ENCODE data around the gene ASB5. TPM values are rescaled to one million over a fixed set of nuclear protein-coding genes. Genes with fewer than 3 reads are reported as not detected.
"Not testable (repeated sequence)": the region's sequence is repeated elsewhere in the genome, so short reads cannot be mapped to it uniquely, and the experiment has no call there.

The ASB5 gene
- total and polyA plus RNA-seq, 2 donors: under 0.01 to 0.34 TPM

GRCh38 chr4:176289561-176289960 lies 20.5 kb upstream of the ASB5 start:
- Histone ChIP-seq H3K36me3 (ENCODE audit: control insufficient read depth in 2 of 2, insufficient read depth in 2 of 2, low read length in 1 of 2) (no peaks in the 10 kb centered on the region), H3K27me3 (ENCODE audit: control insufficient read depth in 2 of 2, insufficient read depth in 1 of 2, low read length in 1 of 2) (no peaks in the 10 kb centered on the region), H3K4me3 (ENCODE audit: low read length in 2 of 2) (no peak overlapping the region), H3K9me3 (ENCODE audit: control insufficient read depth in 2 of 2, insufficient read depth in 1 of 2, low read length in 1 of 2) (no peaks in the 10 kb centered on the region), H3K4me1 (ENCODE audit: control insufficient read depth in 2 of 2, insufficient read depth in 2 of 2, low read length in 2 of 2) (no peaks in the 10 kb centered on the region), H3K27ac (ENCODE audit: low read depth in 1 of 2, low read length in 1 of 2) (no peak overlapping the region)
- no peak for DNase-seq (ENCODE audit: low read depth in 6 of 9, low spot score in 9 of 9)
- WGBS: 97% methylated on average over 6 of the region's 6 CpGs

- no peaks in the 10 kb centered on the region for H3K9me3 ChIP-seq (ENCODE audit: control insufficient read depth in 2 of 2, insufficient read depth in 1 of 2, low read length in 1 of 2)
- no peaks in the 10 kb centered on the region for H3K36me3 ChIP-seq (ENCODE audit: control insufficient read depth in 2 of 2, insufficient read depth in 2 of 2, low read length in 1 of 2)
- H3K4me1 ChIP-seq (ENCODE audit: control insufficient read depth in 2 of 2, insufficient read depth in 2 of 2, low read length in 2 of 2): no peaks in the 10 kb centered on the region
- no peak overlapping the region for H3K27ac ChIP-seq (ENCODE audit: low read depth in 1 of 2, low read length in 1 of 2)
- H3K4me3 ChIP-seq (ENCODE audit: low read length in 2 of 2): no peak overlapping the region
- no peaks in the 10 kb centered on the region for H3K27me3 ChIP-seq (ENCODE audit: control insufficient read depth in 2 of 2, insufficient read depth in 1 of 2, low read length in 1 of 2)
- no peak for DNase-seq (ENCODE audit: low read depth in 6 of 9, low spot score in 9 of 9)
These were observed 19.0 kb upstream of the ASB5 start for GRCh38 chr4:176288020-176288419.

GRCh38 chr4:176287546-176287945 lies 18.5 kb upstream of the ASB5 start:
- Histone ChIP-seq H3K9me3 (ENCODE audit: control insufficient read depth in 2 of 2, insufficient read depth in 1 of 2, low read length in 1 of 2) (no peaks in the 10 kb centered on the region), H3K36me3 (ENCODE audit: control insufficient read depth in 2 of 2, insufficient read depth in 2 of 2, low read length in 1 of 2) (no peaks in the 10 kb centered on the region), H3K27me3 (ENCODE audit: control insufficient read depth in 2 of 2, insufficient read depth in 1 of 2, low read length in 1 of 2) (no peaks in the 10 kb centered on the region), H3K27ac (ENCODE audit: low read depth in 1 of 2, low read length in 1 of 2) (no peak overlapping the region), H3K4me1 (ENCODE audit: control insufficient read depth in 2 of 2, insufficient read depth in 2 of 2, low read length in 2 of 2) (no peaks in the 10 kb centered on the region), H3K4me3 (ENCODE audit: low read length in 2 of 2) (no peak overlapping the region)
- no peak for DNase-seq (ENCODE audit: low read depth in 6 of 9, low spot score in 9 of 9)

- Histone ChIP-seq H3K9me3 (ENCODE audit: control insufficient read depth in 2 of 2, insufficient read depth in 1 of 2, low read length in 1 of 2) (no peaks in the 10 kb centered on the region), H3K27ac (ENCODE audit: low read depth in 1 of 2, low read length in 1 of 2) (no peak overlapping the region), H3K36me3 (ENCODE audit: control insufficient read depth in 2 of 2, insufficient read depth in 2 of 2, low read length in 1 of 2) (no peaks in the 10 kb centered on the region), H3K27me3 (ENCODE audit: control insufficient read depth in 2 of 2, insufficient read depth in 1 of 2, low read length in 1 of 2) (no peaks in the 10 kb centered on the region), H3K4me1 (ENCODE audit: control insufficient read depth in 2 of 2, insufficient read depth in 2 of 2, low read length in 2 of 2) (no peaks in the 10 kb centered on the region), H3K4me3 (ENCODE audit: low read length in 2 of 2) (no peak overlapping the region)
- DNase-seq (ENCODE audit: low read depth in 6 of 9, low spot score in 9 of 9): no peak
- WGBS: 90% methylated on average over 3 of the region's 3 CpGs
These were observed 17.7 kb upstream of the ASB5 start for GRCh38 chr4:176286728-176287127.

- not testable (repeated sequence) for H3K36me3 ChIP-seq (ENCODE audit: control insufficient read depth in 2 of 2, insufficient read depth in 2 of 2, low read length in 1 of 2); H3K27me3 ChIP-seq (ENCODE audit: control insufficient read depth in 2 of 2, insufficient read depth in 1 of 2, low read length in 1 of 2); DNase-seq (ENCODE audit: low read depth in 6 of 9, low spot score in 9 of 9); H3K9me3 ChIP-seq (ENCODE audit: control insufficient read depth in 2 of 2, insufficient read depth in 1 of 2, low read length in 1 of 2); H3K27ac ChIP-seq (ENCODE audit: low read depth in 1 of 2, low read length in 1 of 2); H3K4me3 ChIP-seq (ENCODE audit: low read length in 2 of 2); H3K4me1 ChIP-seq (ENCODE audit: control insufficient read depth in 2 of 2, insufficient read depth in 2 of 2, low read length in 2 of 2)
- WGBS: 100% methylated on average over 1 of the region's 1 CpG
These were observed 10.5 kb upstream of the ASB5 start for GRCh38 chr4:176279560-176279959.

GRCh38 chr4:176277162-176277904 lies 8.3 kb upstream of the ASB5 start:
- Histone ChIP-seq H3K9me3 (ENCODE audit: control insufficient read depth in 2 of 2, insufficient read depth in 1 of 2, low read length in 1 of 2) (no peaks in the 10 kb centered on the region), H3K27me3 (ENCODE audit: control insufficient read depth in 2 of 2, insufficient read depth in 1 of 2, low read length in 1 of 2) (no peaks in the 10 kb centered on the region), H3K4me1 (ENCODE audit: control insufficient read depth in 2 of 2, insufficient read depth in 2 of 2, low read length in 2 of 2) (no peaks in the 10 kb centered on the region), H3K36me3 (ENCODE audit: control insufficient read depth in 2 of 2, insufficient read depth in 2 of 2, low read length in 1 of 2) (no peaks in the 10 kb centered on the region), H3K4me3 (ENCODE audit: low read length in 2 of 2) (no peak overlapping the region), H3K27ac (ENCODE audit: low read depth in 1 of 2, low read length in 1 of 2) (no peak overlapping the region)
- 83% methylated on average over 13 of the region's 13 CpGs for WGBS
- DNase-seq (ENCODE audit: low read depth in 6 of 9, low spot score in 9 of 9): peak in 1 of 9 donors; percentile 6

- 90% methylated on average over 8 of the region's 8 CpGs for WGBS
- Histone ChIP-seq H3K36me3 (ENCODE audit: control insufficient read depth in 2 of 2, insufficient read depth in 2 of 2, low read length in 1 of 2) (no peaks in the 10 kb centered on the region), H3K4me1 (ENCODE audit: control insufficient read depth in 2 of 2, insufficient read depth in 2 of 2, low read length in 2 of 2) (no peaks in the 10 kb centered on the region), H3K27me3 (ENCODE audit: control insufficient read depth in 2 of 2, insufficient read depth in 1 of 2, low read length in 1 of 2) (no peaks in the 10 kb centered on the region), H3K4me3 (ENCODE audit: low read length in 2 of 2) (no peak overlapping the region), H3K27ac (ENCODE audit: low read depth in 1 of 2, low read length in 1 of 2) (no peak overlapping the region), H3K9me3 (ENCODE audit: control insufficient read depth in 2 of 2, insufficient read depth in 1 of 2, low read length in 1 of 2) (no peaks in the 10 kb centered on the region)
- no peak for DNase-seq (ENCODE audit: low read depth in 6 of 9, low spot score in 9 of 9)
These were observed 7.7 kb upstream of the ASB5 start for GRCh38 chr4:176276710-176277109.

- H3K27me3 ChIP-seq (ENCODE audit: control insufficient read depth in 2 of 2, insufficient read depth in 1 of 2, low read length in 1 of 2): no peaks in the 10 kb centered on the region
- H3K36me3 ChIP-seq (ENCODE audit: control insufficient read depth in 2 of 2, insufficient read depth in 2 of 2, low read length in 1 of 2): no peaks in the 10 kb centered on the region
- H3K4me1 ChIP-seq (ENCODE audit: control insufficient read depth in 2 of 2, insufficient read depth in 2 of 2, low read length in 2 of 2): no peaks in the 10 kb centered on the region
- H3K9me3 ChIP-seq (ENCODE audit: control insufficient read depth in 2 of 2, insufficient read depth in 1 of 2, low read length in 1 of 2): no peaks in the 10 kb centered on the region
- no peak overlapping the region for H3K27ac ChIP-seq (ENCODE audit: low read depth in 1 of 2, low read length in 1 of 2)
- no peak for DNase-seq (ENCODE audit: low read depth in 6 of 9, low spot score in 9 of 9)
- H3K4me3 ChIP-seq (ENCODE audit: low read length in 2 of 2): no peak overlapping the region
These were observed 5.4 kb upstream of the ASB5 start for GRCh38 chr4:176274441-176274840.

- no peaks in the 10 kb centered on the region for H3K27me3 ChIP-seq (ENCODE audit: control insufficient read depth in 2 of 2, insufficient read depth in 1 of 2, low read length in 1 of 2)
- DNase-seq (ENCODE audit: low read depth in 6 of 9, low spot score in 9 of 9): no peak
- no peak overlapping the region for H3K27ac ChIP-seq (ENCODE audit: low read depth in 1 of 2, low read length in 1 of 2)
- 96% methylated on average over 4 of the region's 4 CpGs for WGBS
- no peaks in the 10 kb centered on the region for H3K9me3 ChIP-seq (ENCODE audit: control insufficient read depth in 2 of 2, insufficient read depth in 1 of 2, low read length in 1 of 2)
- H3K4me1 ChIP-seq (ENCODE audit: control insufficient read depth in 2 of 2, insufficient read depth in 2 of 2, low read length in 2 of 2): no peaks in the 10 kb centered on the region
- no peaks in the 10 kb centered on the region for H3K36me3 ChIP-seq (ENCODE audit: control insufficient read depth in 2 of 2, insufficient read depth in 2 of 2, low read length in 1 of 2)
- H3K4me3 ChIP-seq (ENCODE audit: low read length in 2 of 2): no peak overlapping the region
These were observed 4.7 kb upstream of the ASB5 start for GRCh38 chr4:176273736-176274135.

GRCh38 chr4:176272799-176273198 lies 3.8 kb upstream of the ASB5 start:
- H3K27ac ChIP-seq (ENCODE audit: low read depth in 1 of 2, low read length in 1 of 2): no peak overlapping the region
- H3K36me3 ChIP-seq (ENCODE audit: control insufficient read depth in 2 of 2, insufficient read depth in 2 of 2, low read length in 1 of 2): no peaks in the 10 kb centered on the region
- no peak for DNase-seq (ENCODE audit: low read depth in 6 of 9, low spot score in 9 of 9)
- no peaks in the 10 kb centered on the region for H3K27me3 ChIP-seq (ENCODE audit: control insufficient read depth in 2 of 2, insufficient read depth in 1 of 2, low read length in 1 of 2)
- no peaks in the 10 kb centered on the region for H3K9me3 ChIP-seq (ENCODE audit: control insufficient read depth in 2 of 2, insufficient read depth in 1 of 2, low read length in 1 of 2)
- 60% methylated on average over 3 of the region's 3 CpGs for WGBS
- no peak overlapping the region for H3K4me3 ChIP-seq (ENCODE audit: low read length in 2 of 2)
- no peaks in the 10 kb centered on the region for H3K4me1 ChIP-seq (ENCODE audit: control insufficient read depth in 2 of 2, insufficient read depth in 2 of 2, low read length in 2 of 2)
